Chondrocyte (in vitro differentiated cells): Measurements from ENCODE around the gene NDUFB8. TPM values are rescaled to one million over a fixed set of nuclear protein-coding genes. Genes with fewer than 3 reads are reported as not detected.
"Not testable (repeated sequence)": the region's sequence is repeated elsewhere in the genome, so short reads cannot be mapped to it uniquely, and the experiment has no call there.

Experiments used
- DNase-seq: peaks from one replicate; pipeline ENCODE4 v3.0.0; 2021; ENCODE audit warnings: mixed read lengths, low spot score
- H3K27ac Mint-ChIP-seq: one replicate; pipeline ENCODE4 v1.8.0; 2021; ENCODE audit warnings: mild to moderate bottlenecking, moderate library complexity, mixed read lengths; ENCODE audit not compliant: unreplicated experiment
- H3K27me3 Mint-ChIP-seq: 2 replicates; pipeline ENCODE4 v1.8.0; 2021; ENCODE audit warnings: low read depth, mixed read lengths
- H3K36me3 Mint-ChIP-seq: 2 replicates; pipeline ENCODE4 v1.8.0; 2021; ENCODE audit warnings: low read depth, mixed read lengths
- H3K4me1 Mint-ChIP-seq: 2 replicates; pipeline ENCODE4 v1.8.0; 2021; ENCODE audit warnings: low read depth, mild to moderate bottlenecking, mixed read lengths
- H3K4me3 Mint-ChIP-seq: one replicate; pipeline ENCODE4 v1.8.0; 2021; ENCODE audit warnings: mild to moderate bottlenecking, moderate library complexity, mixed read lengths; ENCODE audit not compliant: unreplicated experiment
- H3K9me3 Mint-ChIP-seq: 2 replicates; pipeline ENCODE4 v1.8.0; 2021; ENCODE audit warnings: low read depth, mixed read lengths
- long read RNA-seq: library from polyadenylated mRNA; stranded (forward); transcript quantifications from one replicate; pipeline ENCODE4 v2.0.0, GENCODE V29; 2021
- total RNA-seq: library from RNA; stranded (reverse); gene quantifications from 3 replicates; pipeline ENCODE4 v1.2.1, GENCODE V29; 2021
- TF ChIP-seq, protein P1 (sequence below): fragments of 200-600 bp; sonication (generic); IDR thresholded peaks from 2 replicates; pipeline ENCODE4 v1.5.0; 2021; ENCODE audit warnings: antibody characterized with exemption, mild to moderate bottlenecking, moderate library complexity

NDUFB8 gene
- total RNA-seq, result 124 to 134 TPM (median 127 TPM) in 3 replicates
- long read RNA-seq, transcript NDUFB8-203 (5 exons, 713 nt), result minor isoform, 7 of 152 reads
- long read RNA-seq, transcript NDUFB8-201 (5 exons, 671 nt), result major isoform, 129 of 152 reads
- long read RNA-seq, transcript NDUFB8-205 (4 exons, 829 nt), result minor isoform, 8 of 152 reads
- long read RNA-seq, partial matches to known transcripts, result 4 of 152 reads
- long read RNA-seq, other reads (novel, unspliced or antisense), result 1 of 152 reads

DNA sequence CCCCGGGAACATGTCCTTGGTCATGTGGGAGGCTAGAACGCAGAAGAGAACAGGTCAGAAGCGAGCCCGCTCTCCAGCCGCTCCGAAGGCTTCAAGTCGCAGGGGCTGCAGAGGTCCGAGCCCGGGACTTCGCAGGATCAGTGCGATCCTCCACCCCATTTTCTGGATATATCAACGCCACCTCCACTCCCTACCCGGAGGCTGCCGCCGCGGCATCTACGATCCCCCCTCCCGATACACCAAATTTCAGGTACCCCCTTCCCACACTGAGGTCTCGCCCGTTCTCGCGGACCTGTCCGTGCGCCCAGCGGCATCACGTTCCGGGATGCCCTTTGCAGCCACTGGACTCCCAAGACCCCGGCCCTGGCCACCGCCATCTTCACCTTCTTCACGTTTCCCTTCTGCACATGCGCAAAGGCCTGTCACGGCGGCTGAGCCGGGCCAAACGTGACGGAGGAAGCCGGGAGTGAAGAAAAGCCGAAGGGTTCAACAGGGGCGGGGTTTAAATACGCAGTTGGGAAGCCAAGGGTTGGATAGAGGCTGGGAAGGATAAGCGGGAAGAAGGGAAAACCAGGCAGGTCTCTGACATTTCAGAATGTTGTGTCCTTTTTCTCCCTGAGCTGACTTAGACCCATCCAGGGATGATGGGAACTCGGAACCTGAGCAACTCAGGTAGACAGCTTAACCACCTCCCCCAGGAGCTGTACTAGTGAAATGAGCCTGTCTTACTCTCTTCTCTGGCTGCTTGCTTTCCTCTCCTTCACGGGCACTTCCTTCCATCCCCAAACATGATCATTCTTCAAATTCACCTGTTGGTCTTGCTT lies at the start of gene NDUFB8:
Gene NDUFB8, minus strand, starts transcription at position 397 of the 824 bp plus-strand sequence. Its CDS starts 20 bp downstream, at position 377.
- Mint-ChIP-seq H3K4me3 (peak within 1 kb of the TSS; percentile 100), H3K4me1 (peaks cover 24% of the 10 kb centered on the region), H3K27ac (peak within 1 kb of the TSS; percentile 96), H3K36me3 (peaks cover 10% of the 10 kb centered on the region), H3K9me3 (no peaks in the 10 kb centered on the region), H3K27me3 (no peaks in the 10 kb centered on the region)
- peak; percentile 95 for DNase-seq
- TF ChIP-seq, protein P1, sequence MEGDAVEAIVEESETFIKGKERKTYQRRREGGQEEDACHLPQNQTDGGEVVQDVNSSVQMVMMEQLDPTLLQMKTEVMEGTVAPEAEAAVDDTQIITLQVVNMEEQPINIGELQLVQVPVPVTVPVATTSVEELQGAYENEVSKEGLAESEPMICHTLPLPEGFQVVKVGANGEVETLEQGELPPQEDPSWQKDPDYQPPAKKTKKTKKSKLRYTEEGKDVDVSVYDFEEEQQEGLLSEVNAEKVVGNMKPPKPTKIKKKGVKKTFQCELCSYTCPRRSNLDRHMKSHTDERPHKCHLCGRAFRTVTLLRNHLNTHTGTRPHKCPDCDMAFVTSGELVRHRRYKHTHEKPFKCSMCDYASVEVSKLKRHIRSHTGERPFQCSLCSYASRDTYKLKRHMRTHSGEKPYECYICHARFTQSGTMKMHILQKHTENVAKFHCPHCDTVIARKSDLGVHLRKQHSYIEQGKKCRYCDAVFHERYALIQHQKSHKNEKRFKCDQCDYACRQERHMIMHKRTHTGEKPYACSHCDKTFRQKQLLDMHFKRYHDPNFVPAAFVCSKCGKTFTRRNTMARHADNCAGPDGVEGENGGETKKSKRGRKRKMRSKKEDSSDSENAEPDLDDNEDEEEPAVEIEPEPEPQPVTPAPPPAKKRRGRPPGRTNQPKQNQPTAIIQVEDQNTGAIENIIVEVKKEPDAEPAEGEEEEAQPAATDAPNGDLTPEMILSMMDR, result no peak

DNA sequence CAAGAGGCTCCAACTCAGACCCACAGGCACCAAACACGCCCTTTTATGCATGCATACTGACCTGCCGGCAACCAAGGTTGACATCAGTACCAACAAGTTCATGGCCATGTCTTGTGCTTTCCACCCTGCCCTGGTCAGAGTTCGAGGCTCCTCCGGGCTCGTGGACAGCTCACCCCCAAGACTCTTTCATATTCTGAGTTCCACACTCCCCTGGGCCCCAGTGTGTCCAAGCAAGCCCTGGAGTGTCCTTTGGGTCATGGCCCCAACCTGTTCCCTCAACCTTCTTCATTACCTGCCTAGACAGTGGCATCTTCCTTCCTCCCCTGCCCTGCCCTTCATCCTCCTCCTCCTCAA lies 46.6 kb upstream of the NDUFB8 start:
- peaks cover 70% of the 10 kb centered on the region for H3K27me3 Mint-ChIP-seq
- TF ChIP-seq, protein P1, result no peak
- no peak for DNase-seq
- no peak overlapping the region for H3K4me3 Mint-ChIP-seq
- no peaks in the 10 kb centered on the region for H3K4me1 Mint-ChIP-seq
- no peaks in the 10 kb centered on the region for H3K36me3 Mint-ChIP-seq
- no peaks in the 10 kb centered on the region for H3K9me3 Mint-ChIP-seq
- H3K27ac Mint-ChIP-seq, result no peak overlapping the region

DNA sequence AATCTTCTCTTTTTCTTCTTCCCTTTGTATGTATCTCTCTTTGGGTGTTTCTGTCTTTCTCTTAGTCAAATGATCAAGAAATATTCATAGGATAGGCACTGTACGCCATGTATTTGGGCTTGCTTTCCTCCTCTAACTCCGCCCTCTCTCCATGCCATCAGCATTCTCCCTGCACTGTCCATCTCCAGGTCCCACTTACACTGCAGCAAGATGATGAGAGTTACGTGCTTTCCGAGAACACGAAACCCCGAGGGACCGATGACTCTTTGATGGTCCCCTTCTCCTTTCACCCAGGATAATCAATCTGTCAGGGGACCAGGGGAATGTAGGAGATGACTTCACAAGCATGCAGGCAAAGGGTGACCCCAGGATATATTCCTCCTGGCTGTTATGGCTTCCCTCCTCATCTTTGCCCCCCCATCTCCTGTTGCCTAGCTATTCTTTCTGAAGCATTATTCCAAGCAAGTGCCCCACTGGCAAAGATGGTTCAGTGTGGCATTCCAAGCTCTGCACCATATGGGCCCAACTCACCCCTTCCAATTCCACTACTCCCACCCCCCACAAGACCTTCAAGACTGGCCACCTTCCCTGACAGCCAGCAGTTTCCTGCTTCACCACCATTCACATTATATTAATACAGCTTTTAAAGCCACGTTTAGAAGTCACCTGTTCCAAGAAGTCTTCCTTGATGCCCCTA lies 46.1 kb upstream of the NDUFB8 start:
- Mint-ChIP-seq H3K27me3 (peaks cover 65% of the 10 kb centered on the region), H3K36me3 (no peaks in the 10 kb centered on the region), H3K4me1 (no peaks in the 10 kb centered on the region), H3K27ac (no peak overlapping the region), H3K4me3 (no peak overlapping the region), H3K9me3 (no peaks in the 10 kb centered on the region)
- DNase-seq, result no peak
- TF ChIP-seq, protein P1, result no peak

DNA sequence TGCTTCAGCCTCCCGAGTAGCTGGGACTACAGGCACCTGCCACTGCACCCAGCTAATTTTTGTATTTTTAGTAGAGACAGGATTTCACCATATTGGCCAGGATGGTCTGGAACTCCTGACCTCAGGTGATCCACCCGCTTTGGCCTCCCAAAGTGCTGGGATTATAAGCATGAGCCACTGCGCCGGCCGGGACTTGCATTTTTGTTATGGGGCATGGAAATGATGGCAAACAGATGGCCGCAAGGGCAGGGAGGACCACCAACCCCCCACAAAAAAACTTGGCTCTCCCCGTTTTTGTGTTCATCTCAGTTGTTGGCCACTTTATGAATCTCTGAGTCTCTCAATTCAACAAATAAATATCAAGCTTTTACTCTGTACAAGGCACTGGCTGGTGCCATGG lies 45.5 kb upstream of the NDUFB8 start:
- not testable (repeated sequence) for H3K4me3 Mint-ChIP-seq, H3K27ac Mint-ChIP-seq, H3K4me1 Mint-ChIP-seq, H3K36me3 Mint-ChIP-seq, H3K9me3 Mint-ChIP-seq, DNase-seq
- H3K27me3 Mint-ChIP-seq, result peaks cover 61% of the 10 kb centered on the region

DNA sequence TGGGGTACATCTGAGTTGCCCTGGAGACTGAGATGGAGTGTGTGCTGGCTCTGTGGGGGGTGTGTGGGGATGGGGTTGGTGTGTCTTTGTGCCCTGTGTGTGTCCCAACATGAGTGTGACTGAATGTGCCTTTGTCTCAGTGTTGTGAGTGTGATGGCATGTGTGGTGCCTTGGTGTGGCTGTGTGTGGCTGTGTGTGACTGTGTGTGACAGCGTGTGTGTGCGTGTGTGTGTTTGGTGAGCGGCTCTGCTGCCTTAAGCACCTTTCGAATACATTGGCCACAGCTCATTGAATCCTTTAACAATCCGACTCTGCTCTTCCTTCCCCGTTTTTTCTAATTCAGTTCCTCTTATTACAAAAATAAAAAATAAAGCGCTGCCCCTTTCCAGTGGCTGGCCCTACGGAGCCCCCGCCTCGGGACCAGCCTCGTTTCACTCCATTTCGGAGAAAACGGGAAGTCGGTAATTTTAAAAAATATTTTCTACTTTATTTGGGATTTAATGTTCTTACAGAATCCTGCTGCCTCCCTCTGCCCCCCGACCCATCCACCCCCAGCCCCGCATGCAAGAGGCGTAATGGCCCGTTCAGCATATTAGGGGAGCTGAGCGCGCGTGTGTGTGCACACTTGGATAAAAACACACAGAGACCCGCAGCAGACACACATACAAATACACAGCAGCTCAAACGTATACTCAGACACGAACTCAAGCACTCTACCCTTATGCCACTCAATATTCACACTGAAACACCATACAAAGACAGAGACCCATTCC lies 41.6 kb upstream of the NDUFB8 start:
- Mint-ChIP-seq H3K27me3 (peaks cover 47% of the 10 kb centered on the region), H3K36me3 (no peaks in the 10 kb centered on the region), H3K9me3 (no peaks in the 10 kb centered on the region), H3K4me3 (no peak overlapping the region), H3K27ac (no peak overlapping the region), H3K4me1 (no peaks in the 10 kb centered on the region)
- TF ChIP-seq, protein P1, result no peak
- DNase-seq, result no peak
